Esophagus squamous epithelium (tissue), 5 donors: ENCODE measurements around the gene DOCK10. TPM values are rescaled to one million over a fixed set of nuclear protein-coding genes. Genes with fewer than 3 reads are reported as not detected.

ENCODE experiments used
- DNase-seq: peaks from one replicate; lab custom pipeline; 2025; lab: John Stamatoyannopoulos, UW
- H3K27ac ChIP-seq, 4 donors: fragments of 200-600 bp; sonication (generic); one replicate each; pipeline ENCODE4 v1.5.1; 2016 to 2019; ENCODE audit warnings: mild to moderate bottlenecking in 1 of 4
- H3K27me3 ChIP-seq, 4 donors: fragments of 200-600 bp; sonication (generic); 1 replicate in 3 of 4; 2 replicates in 1 of 4; pipeline versions ENCODE4 v1.5.1 to v1.6.0; 2017 to 2021; ENCODE audit warnings: antibody characterized with exemption in 1 of 4
- H3K36me3 ChIP-seq, 3 donors: fragments of 200-600 bp; sonication (generic); one replicate each; pipeline ENCODE4 v1.5.1; 2016 to 2019
- H3K4me1 ChIP-seq, 3 donors: fragments of 200-600 bp; sonication (generic); one replicate each; pipeline ENCODE4 v1.5.1; 2017 to 2019
- H3K4me3 ChIP-seq, 4 donors: fragments of 200-600 bp; sonication (generic); 1 replicate in 3 of 4; 2 replicates in 1 of 4; pipeline ENCODE4 v1.5.1; 2016 to 2019; ENCODE audit warnings: mild to moderate bottlenecking in 2 of 4, moderate library complexity in 1 of 4
- H3K9me3 ChIP-seq, 3 donors: fragments of 200-600 bp; sonication (generic); one replicate each; pipeline ENCODE4 v1.5.1; 2016 to 2019
- POLR2A ChIP-seq, 4 donors: fragments of 450-650 bp; IDR thresholded peaks; one replicate each; pipeline ENCODE4 v1.6.1; 2017; ENCODE audit warnings: antibody characterized with exemption in 4 of 4, mild to moderate bottlenecking in 4 of 4, moderate library complexity in 3 of 4
- WGBS, 2 donors: methylation state at CpG; one replicate each; pipeline ENCODE4 v1.1.5; 2018; 5-methylcytosine and 5-hydroxymethylcytosine counted together
- intact Hi-C: fragments of 100-400 bp; cut with DNase I; formaldehyde crosslinking; loops from one replicate; pipeline ENCODE4 v1.15.0; 2022
- total RNA-seq, 4 donors: library from RNA; depleted of rRNA; stranded (reverse); fragments of >200 nt; gene quantifications; one replicate each; pipeline ENCODE4 v1.1.0, GENCODE V29; 2016
- TF ChIP-seq, protein P1 (sequence below), 6 experiments: fragments of 450-650 bp in 4 of 6; fragments of 200-600 bp in 2 of 6; sonication (generic) in 2 of 6; IDR thresholded peaks; one replicate each; pipeline ENCODE4 v1.5.1; 2016 to 2019; ENCODE audit warnings: antibody characterized with exemption in 6 of 6, mild to moderate bottlenecking in 4 of 6, moderate library complexity in 4 of 6
- donor health status: DM: yes; HTN: yes; CAD: no.

Gene DOCK10
- total RNA-seq, 4 donors from 2014 or later: 9.2 to 16.6 (median 11.7) TPM

DNA sequence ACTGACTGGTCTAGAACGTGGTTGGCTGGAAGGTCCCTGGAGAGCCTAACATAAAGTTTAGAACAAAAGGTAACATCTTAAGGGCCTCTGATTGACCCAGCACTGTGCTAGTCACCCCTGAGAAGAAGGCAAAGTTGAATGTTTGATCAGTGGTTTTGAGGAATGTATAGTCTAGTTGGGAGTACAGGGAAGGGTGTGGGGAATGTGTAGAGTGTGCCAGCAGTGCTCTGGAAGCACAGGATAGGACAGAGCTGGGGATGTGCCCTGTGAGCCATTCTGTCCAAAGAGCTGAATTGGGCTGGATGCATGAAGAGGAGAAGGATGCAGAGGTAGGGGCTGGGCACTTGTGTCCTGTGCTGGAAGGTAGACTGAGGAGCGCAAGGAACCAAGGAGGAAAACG, 41.0 kb upstream of the DOCK10 start:
- DNase-seq: no peak
- H3K27ac ChIP-seq: no peak overlapping the region
- H3K36me3 ChIP-seq: no peaks in the 10 kb centered on the region
- no peak overlapping the region for H3K4me3 ChIP-seq
- TF ChIP-seq, protein P1, sequence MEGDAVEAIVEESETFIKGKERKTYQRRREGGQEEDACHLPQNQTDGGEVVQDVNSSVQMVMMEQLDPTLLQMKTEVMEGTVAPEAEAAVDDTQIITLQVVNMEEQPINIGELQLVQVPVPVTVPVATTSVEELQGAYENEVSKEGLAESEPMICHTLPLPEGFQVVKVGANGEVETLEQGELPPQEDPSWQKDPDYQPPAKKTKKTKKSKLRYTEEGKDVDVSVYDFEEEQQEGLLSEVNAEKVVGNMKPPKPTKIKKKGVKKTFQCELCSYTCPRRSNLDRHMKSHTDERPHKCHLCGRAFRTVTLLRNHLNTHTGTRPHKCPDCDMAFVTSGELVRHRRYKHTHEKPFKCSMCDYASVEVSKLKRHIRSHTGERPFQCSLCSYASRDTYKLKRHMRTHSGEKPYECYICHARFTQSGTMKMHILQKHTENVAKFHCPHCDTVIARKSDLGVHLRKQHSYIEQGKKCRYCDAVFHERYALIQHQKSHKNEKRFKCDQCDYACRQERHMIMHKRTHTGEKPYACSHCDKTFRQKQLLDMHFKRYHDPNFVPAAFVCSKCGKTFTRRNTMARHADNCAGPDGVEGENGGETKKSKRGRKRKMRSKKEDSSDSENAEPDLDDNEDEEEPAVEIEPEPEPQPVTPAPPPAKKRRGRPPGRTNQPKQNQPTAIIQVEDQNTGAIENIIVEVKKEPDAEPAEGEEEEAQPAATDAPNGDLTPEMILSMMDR (IDR thresholded peaks at IDR 0.05): no peak
- TF ChIP-seq POLR2A (IDR thresholded peaks at IDR 0.05): no peak
- H3K27me3 ChIP-seq: no peaks in the 10 kb centered on the region
- no peaks in the 10 kb centered on the region for H3K9me3 ChIP-seq
- H3K4me1 ChIP-seq: no peaks in the 10 kb centered on the region
- intact Hi-C loops: no loop called here
- WGBS, 2 donors: 84 to 92% methylated on average over 3 of the region's 3 CpGs

DNA sequence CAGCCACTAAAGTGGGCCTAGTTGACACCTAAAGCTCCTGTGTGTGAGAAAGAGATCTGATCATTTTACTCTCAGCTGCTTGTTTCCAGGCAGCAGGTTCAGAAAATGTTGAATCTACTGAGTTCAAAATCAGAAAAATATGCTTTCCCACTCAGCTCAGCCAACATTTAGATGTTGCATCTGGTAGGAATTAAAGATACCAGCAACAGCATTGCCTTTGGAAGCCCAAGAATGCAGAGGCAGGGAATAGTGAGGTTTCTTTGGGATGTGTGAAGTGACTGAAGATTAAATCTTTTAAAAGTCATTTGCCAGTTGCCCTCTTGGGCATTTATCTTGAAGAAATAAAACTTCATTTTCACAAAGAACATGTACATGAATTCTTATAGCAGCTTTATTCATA, 33.9 kb upstream of the DOCK10 start:
- DNase-seq: no peak
- intact Hi-C loops: no loop called here
- Histone ChIP-seq H3K36me3 (no peaks in the 10 kb centered on the region), H3K4me3 (no peak overlapping the region), H3K4me1 (no peaks in the 10 kb centered on the region), H3K27me3 (no peaks in the 10 kb centered on the region), H3K9me3 (no peaks in the 10 kb centered on the region), H3K27ac (no peak overlapping the region)
- TF ChIP-seq, protein P1 (IDR thresholded peaks at IDR 0.05): no peak
- TF ChIP-seq POLR2A (IDR thresholded peaks at IDR 0.05): no peak

DNA sequence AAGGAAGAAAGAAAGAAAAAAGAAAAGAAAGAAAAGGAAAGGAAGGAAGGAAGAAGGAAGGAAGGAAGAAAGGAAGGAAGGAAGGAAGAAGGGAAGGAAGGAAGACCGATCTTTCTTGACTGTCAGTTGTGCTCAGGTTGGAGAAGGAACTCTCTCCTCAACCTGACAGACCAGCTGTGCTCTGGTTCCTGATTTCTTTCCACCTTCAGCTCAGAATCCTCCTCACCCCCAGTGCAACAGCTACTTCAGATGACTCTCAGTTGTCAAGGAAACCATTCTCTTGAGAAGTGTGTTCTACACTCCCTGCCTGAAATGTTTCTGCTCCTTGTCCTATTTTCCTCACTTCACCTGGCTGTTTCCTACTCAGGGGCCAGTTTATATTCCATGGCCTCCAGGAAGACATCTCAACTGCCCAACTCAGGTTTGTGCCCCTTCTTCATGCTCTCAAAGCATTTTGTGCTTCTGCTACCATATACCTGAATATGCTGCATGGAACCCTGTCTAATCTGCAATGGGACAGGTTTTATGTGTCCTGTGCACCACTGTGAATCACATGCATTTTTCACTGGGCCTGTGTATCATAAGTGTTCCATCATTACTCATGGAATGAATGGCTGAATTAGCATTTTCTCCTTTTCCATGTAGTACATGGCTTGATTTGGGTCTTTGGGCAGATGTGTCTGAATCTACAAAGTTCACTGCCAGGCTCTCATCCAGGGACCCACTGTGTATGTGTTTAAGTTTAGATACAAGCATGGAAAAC, 32.8 kb upstream of the DOCK10 start:
- TF ChIP-seq POLR2A (IDR thresholded peaks at IDR 0.05): no peak
- TF ChIP-seq, protein P1 (IDR thresholded peaks at IDR 0.05): no peak
- DNase-seq: no peak
- WGBS, 2 donors: 76 to 77% methylated on average over 1 of the region's 1 CpG

GRCh38 chr2:225074366-225074765, 32.1 kb upstream of the DOCK10 start:
- Histone ChIP-seq H3K4me3 (no peak overlapping the region), H3K27ac (no peak overlapping the region), H3K36me3 (no peaks in the 10 kb centered on the region), H3K9me3 (no peaks in the 10 kb centered on the region), H3K4me1 (no peaks in the 10 kb centered on the region), H3K27me3 (no peaks in the 10 kb centered on the region)
- intact Hi-C loops: no loop called here
- TF ChIP-seq, protein P1 (IDR thresholded peaks at IDR 0.05): no peak
- no peak for TF ChIP-seq POLR2A (IDR thresholded peaks at IDR 0.05)
- DNase-seq: no peak
- 62 to 76% methylated on average over 5 of the region's 5 CpGs for WGBS, 2 donors

More for the DNA sequence above, 32.8 kb upstream of the DOCK10 start:
- Histone ChIP-seq H3K9me3 (no peaks in the 10 kb centered on the region), H3K4me1 (no peaks in the 10 kb centered on the region), H3K27me3 (no peaks in the 10 kb centered on the region), H3K4me3 (no peak overlapping the region), H3K27ac (no peak overlapping the region), H3K36me3 (no peaks in the 10 kb centered on the region)
- intact Hi-C loops: no loop called here

GRCh38 chr2:225073198-225073597, 30.9 kb upstream of the DOCK10 start:
- Histone ChIP-seq H3K4me3 (no peak overlapping the region), H3K36me3 (no peaks in the 10 kb centered on the region), H3K27me3 (no peaks in the 10 kb centered on the region), H3K27ac (no peak overlapping the region), H3K4me1 (no peaks in the 10 kb centered on the region), H3K9me3 (no peaks in the 10 kb centered on the region)
- intact Hi-C loops: no loop called here
- TF ChIP-seq POLR2A (IDR thresholded peaks at IDR 0.05): no peak
- TF ChIP-seq, protein P1 (IDR thresholded peaks at IDR 0.05): no peak
- no peak for DNase-seq
- WGBS, 2 donors: 62 to 76% methylated on average over 5 of the region's 5 CpGs
